ELR (cell line): ENCODE results near the gene CCNJL.
A peak's percentile ranks its signal among the peaks of the same experiment; 100 is the strongest.
"Not testable (repeated sequence)": the region's sequence is repeated elsewhere in the genome, so short reads cannot be mapped to it uniquely, and the experiment has no call there.

Source experiments
- DNase-seq: peaks from one replicate; pipeline ENCODE4 v3.0.0-alpha.2; 2015; ENCODE audit warnings: low read depth

The CCNJL gene

GRCh38 chr5:160312134-160312959 is at the start of gene CCNJL:
Gene CCNJL, minus strand, starts transcription at chr5:160312564. Its CDS starts 641 bp downstream, at chr5:160311923.
- DNase-seq: peak; percentile 55

GRCh38 chr5:160361624-160362228 is 49.4 kb upstream of the CCNJL start:
- DNase-seq: no peak

GRCh38 chr5:160360310-160360709 is 47.9 kb upstream of the CCNJL start:
- DNase-seq: no peak

- DNase-seq: no peak
Measured at GRCh38 chr5:160359816-160360215, 47.5 kb upstream of the CCNJL start.

- no peak for DNase-seq
Measured at GRCh38 chr5:160359242-160359641, 46.9 kb upstream of the CCNJL start.

GRCh38 chr5:160357861-160358411 is 45.6 kb upstream of the CCNJL start:
- DNase-seq: no peak

- DNase-seq: no peak
Measured at GRCh38 chr5:160357394-160357793, 45.0 kb upstream of the CCNJL start.

- DNase-seq: no peak
Measured at GRCh38 chr5:160356550-160357347, 44.4 kb upstream of the CCNJL start.

GRCh38 chr5:160354666-160355065 is 42.3 kb upstream of the CCNJL start:
- no peak for DNase-seq

GRCh38 chr5:160353379-160353778 is 41.0 kb upstream of the CCNJL start:
- DNase-seq: no peak

GRCh38 chr5:160352308-160352707 is 39.9 kb upstream of the CCNJL start:
- DNase-seq: no peak

GRCh38 chr5:160349935-160350303 is 37.6 kb upstream of the CCNJL start:
- no peak for DNase-seq

GRCh38 chr5:160349249-160349934 is 37.0 kb upstream of the CCNJL start:
- DNase-seq: no peak

- no peak for DNase-seq
Measured at GRCh38 chr5:160348080-160348479, 35.7 kb upstream of the CCNJL start.

GRCh38 chr5:160347448-160347847 is 35.1 kb upstream of the CCNJL start:
- no peak for DNase-seq

GRCh38 chr5:160342413-160342941 is 30.1 kb upstream of the CCNJL start:
- DNase-seq: peak; percentile 51

- DNase-seq: no peak
Measured at GRCh38 chr5:160341309-160341870, 29.0 kb upstream of the CCNJL start.

GRCh38 chr5:160340513-160340912 is 28.1 kb upstream of the CCNJL start:
- peak; percentile 14 for DNase-seq

GRCh38 chr5:160339406-160340130 is 27.2 kb upstream of the CCNJL start:
- no peak for DNase-seq

GRCh38 chr5:160334716-160335115 is 22.4 kb upstream of the CCNJL start:
- not testable (repeated sequence) for DNase-seq

- peak; percentile 38 for DNase-seq
Measured at GRCh38 chr5:160333721-160334120, 21.4 kb upstream of the CCNJL start.
